ENCODE measurements around the gene PROC. TPM values are rescaled to one million over a fixed set of nuclear protein-coding genes. Genes with fewer than 3 reads are reported as not detected.

Gene PROC
- total RNA-seq, 6 donors from 2014 or later: 0.55 to 0.79 (median 0.62) TPM; not detected in 2

GRCh38 chr2:127416506-127417001 lies 1.7 kb upstream of the PROC start:
- peak overlapping the region in 1 of 4 donors; percentile 24 for H3K27ac ChIP-seq
- no peaks in the 10 kb centered on the region for H3K27me3 ChIP-seq
- 21% methylated on average over 4 of the region's 4 CpGs for WGBS, 2 donors
- peaks cover 28 to 39% (median 35%) of the 10 kb centered on the region in 4 donors for H3K4me1 ChIP-seq
- ATAC-seq (ENCODE audit: low FRiP score in 2 of 2) (peak in 1 of 2 donors; percentile 13), DNase-seq (no peak)
- no peaks in the 10 kb centered on the region for H3K9me3 ChIP-seq
- TF ChIP-seq CTCF (IDR thresholded peaks at IDR 0.05) (no peak), EP300 (IDR thresholded peaks at IDR 0.05) (no peak), POLR2A (IDR thresholded peaks at IDR 0.05) (no peak), POLR2AphosphoS5 (IDR thresholded peaks at IDR 0.05) (no peak)
- peak overlapping the region in 3 of 4 donors; percentile 39 to 59 (median 44) for H3K4me3 ChIP-seq
- no peaks in the 10 kb centered on the region for H3K36me3 ChIP-seq

DNA sequence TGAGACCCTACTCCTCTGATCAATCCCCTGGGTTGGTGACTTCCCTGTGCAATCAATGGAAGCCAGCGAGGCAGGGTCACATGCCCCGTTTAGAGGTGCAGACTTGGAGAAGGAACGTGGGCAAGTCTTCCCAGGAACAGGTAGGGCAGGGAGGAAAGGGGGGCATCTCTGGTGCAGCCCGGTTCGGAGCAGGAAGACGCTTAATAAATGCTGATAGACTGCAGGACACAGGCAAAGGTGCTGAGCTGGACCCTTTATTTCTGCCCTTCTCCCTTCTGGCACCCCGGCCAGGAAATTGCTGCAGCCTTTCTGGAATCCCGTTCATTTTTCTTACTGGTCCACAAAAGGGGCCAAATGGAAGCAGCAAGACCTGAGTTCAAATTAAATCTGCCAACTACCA lies 821 bp upstream of the PROC start:
- Histone ChIP-seq H3K36me3 (no peaks in the 10 kb centered on the region), H3K27me3 (peaks cover 0 to 5% (median 2%) of the 10 kb centered on the region in 4 donors), H3K4me3 (no peak overlapping the region), H3K4me1 (peaks cover 20 to 35% (median 27%) of the 10 kb centered on the region in 4 donors), H3K27ac (no peak overlapping the region), H3K9me3 (no peaks in the 10 kb centered on the region)
- DNase-seq (no peak), ATAC-seq (ENCODE audit: low FRiP score in 2 of 2) (no peak)
- TF ChIP-seq CTCF (IDR thresholded peaks at IDR 0.05) (no peak), POLR2AphosphoS5 (IDR thresholded peaks at IDR 0.05) (no peak), EP300 (IDR thresholded peaks at IDR 0.05) (no peak), POLR2A (IDR thresholded peaks at IDR 0.05) (no peak)
- 86 to 91% methylated on average over 8 of the region's 8 CpGs for WGBS, 2 donors

DNA sequence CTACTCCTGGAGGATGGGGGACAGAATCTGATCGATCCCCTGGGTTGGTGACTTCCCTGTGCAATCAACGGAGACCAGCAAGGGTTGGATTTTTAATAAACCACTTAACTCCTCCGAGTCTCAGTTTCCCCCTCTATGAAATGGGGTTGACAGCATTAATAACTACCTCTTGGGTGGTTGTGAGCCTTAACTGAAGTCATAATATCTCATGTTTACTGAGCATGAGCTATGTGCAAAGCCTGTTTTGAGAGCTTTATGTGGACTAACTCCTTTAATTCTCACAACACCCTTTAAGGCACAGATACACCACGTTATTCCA lies 844 bp downstream of the PROC start:
- ATAC-seq (ENCODE audit: low FRiP score in 2 of 2) (no peak), DNase-seq (no peak)
- H3K9me3 ChIP-seq: no peaks in the 10 kb centered on the region
- H3K36me3 ChIP-seq: no peaks in the 10 kb centered on the region
- no peak overlapping the region for H3K4me3 ChIP-seq
- H3K27me3 ChIP-seq: peaks cover 0 to 21% (median 8%) of the 10 kb centered on the region in 4 donors
- H3K27ac ChIP-seq: no peak overlapping the region
- TF ChIP-seq CTCF (IDR thresholded peaks at IDR 0.05): no peak
- no peak for TF ChIP-seq POLR2AphosphoS5 (IDR thresholded peaks at IDR 0.05)
- TF ChIP-seq POLR2A (IDR thresholded peaks at IDR 0.05): no peak
- no peak for TF ChIP-seq EP300 (IDR thresholded peaks at IDR 0.05)
- peaks cover 26 to 45% (median 34%) of the 10 kb centered on the region in 4 donors for H3K4me1 ChIP-seq
- 87 to 93% methylated on average over 3 to 4 of the region's 4 CpGs for WGBS, 2 donors

- H3K9me3 ChIP-seq: no peaks in the 10 kb centered on the region
- H3K4me3 ChIP-seq: no peak overlapping the region
- H3K4me1 ChIP-seq: peaks cover 26 to 41% (median 33%) of the 10 kb centered on the region in 4 donors
- H3K36me3 ChIP-seq: no peaks in the 10 kb centered on the region
- H3K27ac ChIP-seq: no peak overlapping the region
- 85% methylated on average over 15 of the region's 15 CpGs; no CpG with 5 or more reads in 1 of the 2 donors for WGBS, 2 donors
- H3K27me3 ChIP-seq: peaks cover 0 to 21% (median 8%) of the 10 kb centered on the region in 4 donors
- no peak for ATAC-seq (ENCODE audit: low FRiP score in 2 of 2)
- TF ChIP-seq POLR2AphosphoS5 (IDR thresholded peaks at IDR 0.05) (no peak), POLR2A (IDR thresholded peaks at IDR 0.05) (no peak), EP300 (IDR thresholded peaks at IDR 0.05) (no peak), CTCF (IDR thresholded peaks at IDR 0.05) (no peak)
- no peak for DNase-seq
Observed at GRCh38 chr2:127419448-127420038, 1.3 kb downstream of the PROC start.
